Neural cell (in vitro differentiated cells): Measurements from ENCODE around the gene NUP210. TPM values are rescaled to one million over a fixed set of nuclear protein-coding genes. Genes with fewer than 3 reads are reported as not detected.

ENCODE experiments used
- H2AFZ ChIP-seq: fragments of 200-600, 300-800 bp; sonication (generic), shearing (Covaris generic); 2 replicates; pipeline ENCODE4 v1.6.0; 2014; ENCODE audit warnings: low read depth, mild to moderate bottlenecking, antibody characterized with exemption, low read length, moderate library complexity
- H3F3A ChIP-seq: fragments of 200-600 bp; shearing (Covaris generic); 2 replicates; pipeline ENCODE4 v1.6.1; 2016; ENCODE audit warnings: mild to moderate bottlenecking, moderate library complexity, mixed read lengths, antibody characterized with exemption, low read length; ENCODE audit not compliant: insufficient read depth, poor library complexity, severe bottlenecking
- H3K27ac ChIP-seq: fragments of 200-600, 300-800 bp; sonication (generic), shearing (Covaris generic); 2 replicates; pipeline ENCODE4 v1.5.1; 2014; ENCODE audit warnings: mild to moderate bottlenecking, low read length, moderate library complexity
- H3K27me3 ChIP-seq: fragments of 300-800, 200-600 bp; sonication (generic), shearing (Covaris generic); 2 replicates; pipeline ENCODE4 v1.6.0; 2014; ENCODE audit warnings: mild to moderate bottlenecking, low read depth, low read length, moderate library complexity; ENCODE audit not compliant: insufficient read depth
- H3K36me3 ChIP-seq: fragments of 300-800, 200-600 bp; sonication (generic), shearing (Covaris generic); 2 replicates; pipeline ENCODE4 v1.5.1; 2014; ENCODE audit warnings: mild to moderate bottlenecking, antibody characterized with exemption, low read length, moderate library complexity; ENCODE audit not compliant: insufficient read depth
- H3K4me2 ChIP-seq: fragments of 300-800, 200-600 bp; sonication (generic), shearing (Covaris generic); 2 replicates; pipeline ENCODE4 v1.6.0; 2014; ENCODE audit warnings: mild to moderate bottlenecking, low read length
- H3K4me3 ChIP-seq: fragments of 300-800, 200-600 bp; sonication (generic), shearing (Covaris generic); 2 replicates; pipeline ENCODE4 v1.5.1; 2014; ENCODE audit warnings: mild to moderate bottlenecking, low read length, moderate library complexity
- H3K79me2 ChIP-seq: fragments of 200-600 bp; shearing (Covaris generic); replicated peaks from 2 replicates; pipeline ENCODE4 v1.6.0; 2014; ENCODE audit warnings: mild to moderate bottlenecking, low read length, moderate library complexity; ENCODE audit not compliant: insufficient read depth
- H3K9ac ChIP-seq: fragments of 300-800, 200-600 bp; sonication (generic), shearing (Covaris generic); 2 replicates; pipeline ENCODE4 v1.6.1; 2016; ENCODE audit warnings: mild to moderate bottlenecking, low read length, mixed read lengths
- H3K9me2 ChIP-seq: fragments of 200-600 bp; shearing (Covaris generic); 2 replicates; pipeline ENCODE4 v1.6.1; 2016; ENCODE audit warnings: mild to moderate bottlenecking, low read length, mixed read lengths; ENCODE audit not compliant: insufficient read depth
- H3K9me3 ChIP-seq: fragments of 200-600, 300-800 bp; sonication (generic), shearing (Covaris generic); 2 replicates; pipeline ENCODE4 v1.6.1; 2016; ENCODE audit warnings: mild to moderate bottlenecking, mixed run types, low read length, moderate library complexity, mixed read lengths
- H4K20me1 ChIP-seq: fragments of 200-600 bp; shearing (Covaris generic); 2 replicates; pipeline ENCODE4 v1.6.1; 2016; ENCODE audit warnings: mild to moderate bottlenecking, mixed run types; ENCODE audit not compliant: insufficient read depth
- EP300 ChIP-seq: fragments of 450-650 bp; conservative IDR thresholded peaks from 2 replicates; pipeline ENCODE4 v1.6.1; 2014; ENCODE audit warnings: antibody characterized with exemption, mild to moderate bottlenecking, moderate library complexity; ENCODE audit not compliant: poor library complexity, severe bottlenecking
- EZH2 ChIP-seq: fragments of 200-600, 300-800 bp; shearing (Covaris generic), sonication (generic); IDR thresholded peaks from 2 replicates; pipeline ENCODE4 v1.6.1; 2014; ENCODE audit warnings: antibody characterized with exemption, low read length, borderline replicate concordance, mild to moderate bottlenecking; ENCODE audit not compliant: insufficient read depth, poor library complexity, severe bottlenecking
- MXI1 ChIP-seq: fragments of 450-650 bp; conservative IDR thresholded peaks from 2 replicates; pipeline ENCODE4 v1.6.1; 2014; ENCODE audit warnings: antibody characterized with exemption, mild to moderate bottlenecking; ENCODE audit not compliant: poor library complexity, severe bottlenecking
- POLR2AphosphoS5 ChIP-seq: IDR thresholded peaks from 2 replicates; pipeline ENCODE4 v1.6.1; 2012
- RAD21 ChIP-seq: fragments of 450-650 bp; conservative IDR thresholded peaks from 2 replicates; pipeline ENCODE4 v1.6.1; 2014; ENCODE audit warnings: antibody characterized with exemption, mild to moderate bottlenecking, moderate library complexity
- SMC3 ChIP-seq: fragments of 450-650 bp; conservative IDR thresholded peaks from 2 replicates; pipeline ENCODE4 v1.6.1; 2014; ENCODE audit warnings: antibody characterized with exemption, mild to moderate bottlenecking, moderate library complexity; ENCODE audit not compliant: poor library complexity
- TAF1 ChIP-seq: IDR thresholded peaks from 2 replicates; pipeline ENCODE4 v1.6.1; 2012; ENCODE audit warnings: low read depth
- polyA plus RNA-seq: library from polyadenylated mRNA; depleted of rRNA; stranded (reverse); fragments of >200 nt; gene quantifications from 2 replicates; pipeline ENCODE4 v1.2.3, GENCODE V29; 2014
- TF ChIP-seq, protein P1 (sequence below): fragments of 450-650 bp; IDR thresholded peaks from 2 replicates; pipeline ENCODE4 v1.5.1; 2014; ENCODE audit warnings: antibody characterized with exemption, mild to moderate bottlenecking, moderate library complexity; ENCODE audit not compliant: poor library complexity, severe bottlenecking
- TF ChIP-seq, protein P2 (sequence below): IDR thresholded peaks from 2 replicates; pipeline ENCODE4 v1.6.1; 2012; ENCODE audit warnings: borderline replicate concordance

NUP210 gene
- polyA plus RNA-seq, 1 donor from 2014 or later: 8.2 TPM

GRCh38 chr3:13393427-13394360, 26.4 kb downstream of the NUP210 start:
- Histone ChIP-seq H3K27ac (no peak overlapping the region), H4K20me1 (no peaks in the 10 kb centered on the region), H2AFZ (no peak overlapping the region), H3K27me3 (no peaks in the 10 kb centered on the region), H3K9ac (no peak overlapping the region), H3K36me3 (no peaks in the 10 kb centered on the region), H3F3A (no peaks in the 10 kb centered on the region), H3K4me2 (no peak overlapping the region), H3K4me3 (no peak overlapping the region), H3K9me3 (no peaks in the 10 kb centered on the region), H3K9me2 (no peaks in the 10 kb centered on the region), H3K79me2 (no peaks in the 10 kb centered on the region)
- TF ChIP-seq MXI1: no peak
- TF ChIP-seq RAD21: no peak
- TF ChIP-seq EZH2: no peak

DNA sequence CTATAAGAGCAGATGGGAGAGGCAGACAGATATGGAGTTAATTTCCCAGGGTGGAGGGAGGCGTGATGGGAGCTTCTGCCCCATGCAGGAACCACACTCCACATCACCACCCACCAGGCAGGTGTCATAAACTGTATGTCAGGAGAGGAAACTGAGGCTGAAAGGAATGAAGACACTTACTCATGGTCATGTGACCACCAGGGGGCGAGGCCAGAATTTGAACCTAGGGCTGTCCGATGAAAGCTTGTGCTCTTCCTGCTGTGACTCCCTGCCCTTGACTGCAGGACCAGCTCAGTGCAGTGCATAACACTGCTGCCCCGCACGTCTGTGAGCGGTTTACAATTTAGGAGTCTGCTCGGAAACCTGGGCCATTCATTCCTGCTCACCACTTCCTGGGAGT, 28.8 kb downstream of the NUP210 start:
- no peaks in the 10 kb centered on the region for H3K27me3 ChIP-seq
- H3K9me3 ChIP-seq: no peaks in the 10 kb centered on the region
- H2AFZ ChIP-seq: no peak overlapping the region
- no peak for TF ChIP-seq TAF1
- no peak for TF ChIP-seq POLR2AphosphoS5
- TF ChIP-seq, protein P1, sequence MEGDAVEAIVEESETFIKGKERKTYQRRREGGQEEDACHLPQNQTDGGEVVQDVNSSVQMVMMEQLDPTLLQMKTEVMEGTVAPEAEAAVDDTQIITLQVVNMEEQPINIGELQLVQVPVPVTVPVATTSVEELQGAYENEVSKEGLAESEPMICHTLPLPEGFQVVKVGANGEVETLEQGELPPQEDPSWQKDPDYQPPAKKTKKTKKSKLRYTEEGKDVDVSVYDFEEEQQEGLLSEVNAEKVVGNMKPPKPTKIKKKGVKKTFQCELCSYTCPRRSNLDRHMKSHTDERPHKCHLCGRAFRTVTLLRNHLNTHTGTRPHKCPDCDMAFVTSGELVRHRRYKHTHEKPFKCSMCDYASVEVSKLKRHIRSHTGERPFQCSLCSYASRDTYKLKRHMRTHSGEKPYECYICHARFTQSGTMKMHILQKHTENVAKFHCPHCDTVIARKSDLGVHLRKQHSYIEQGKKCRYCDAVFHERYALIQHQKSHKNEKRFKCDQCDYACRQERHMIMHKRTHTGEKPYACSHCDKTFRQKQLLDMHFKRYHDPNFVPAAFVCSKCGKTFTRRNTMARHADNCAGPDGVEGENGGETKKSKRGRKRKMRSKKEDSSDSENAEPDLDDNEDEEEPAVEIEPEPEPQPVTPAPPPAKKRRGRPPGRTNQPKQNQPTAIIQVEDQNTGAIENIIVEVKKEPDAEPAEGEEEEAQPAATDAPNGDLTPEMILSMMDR: no peak
- TF ChIP-seq, protein P2, sequence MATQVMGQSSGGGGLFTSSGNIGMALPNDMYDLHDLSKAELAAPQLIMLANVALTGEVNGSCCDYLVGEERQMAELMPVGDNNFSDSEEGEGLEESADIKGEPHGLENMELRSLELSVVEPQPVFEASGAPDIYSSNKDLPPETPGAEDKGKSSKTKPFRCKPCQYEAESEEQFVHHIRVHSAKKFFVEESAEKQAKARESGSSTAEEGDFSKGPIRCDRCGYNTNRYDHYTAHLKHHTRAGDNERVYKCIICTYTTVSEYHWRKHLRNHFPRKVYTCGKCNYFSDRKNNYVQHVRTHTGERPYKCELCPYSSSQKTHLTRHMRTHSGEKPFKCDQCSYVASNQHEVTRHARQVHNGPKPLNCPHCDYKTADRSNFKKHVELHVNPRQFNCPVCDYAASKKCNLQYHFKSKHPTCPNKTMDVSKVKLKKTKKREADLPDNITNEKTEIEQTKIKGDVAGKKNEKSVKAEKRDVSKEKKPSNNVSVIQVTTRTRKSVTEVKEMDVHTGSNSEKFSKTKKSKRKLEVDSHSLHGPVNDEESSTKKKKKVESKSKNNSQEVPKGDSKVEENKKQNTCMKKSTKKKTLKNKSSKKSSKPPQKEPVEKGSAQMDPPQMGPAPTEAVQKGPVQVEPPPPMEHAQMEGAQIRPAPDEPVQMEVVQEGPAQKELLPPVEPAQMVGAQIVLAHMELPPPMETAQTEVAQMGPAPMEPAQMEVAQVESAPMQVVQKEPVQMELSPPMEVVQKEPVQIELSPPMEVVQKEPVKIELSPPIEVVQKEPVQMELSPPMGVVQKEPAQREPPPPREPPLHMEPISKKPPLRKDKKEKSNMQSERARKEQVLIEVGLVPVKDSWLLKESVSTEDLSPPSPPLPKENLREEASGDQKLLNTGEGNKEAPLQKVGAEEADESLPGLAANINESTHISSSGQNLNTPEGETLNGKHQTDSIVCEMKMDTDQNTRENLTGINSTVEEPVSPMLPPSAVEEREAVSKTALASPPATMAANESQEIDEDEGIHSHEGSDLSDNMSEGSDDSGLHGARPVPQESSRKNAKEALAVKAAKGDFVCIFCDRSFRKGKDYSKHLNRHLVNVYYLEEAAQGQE: no peak
- no peak for TF ChIP-seq SMC3
- TF ChIP-seq MXI1: no peak
- no peak for TF ChIP-seq RAD21
- no peak for TF ChIP-seq EP300
- TF ChIP-seq EZH2: no peak
- no peaks in the 10 kb centered on the region for H3K9me2 ChIP-seq
- no peaks in the 10 kb centered on the region for H3F3A ChIP-seq
- no peaks in the 10 kb centered on the region for H3K36me3 ChIP-seq
- H3K9ac ChIP-seq: no peak overlapping the region
- H3K4me3 ChIP-seq: no peak overlapping the region
- H3K27ac ChIP-seq: no peak overlapping the region
- H3K79me2 ChIP-seq: no peaks in the 10 kb centered on the region
- H4K20me1 ChIP-seq: no peaks in the 10 kb centered on the region
- no peak overlapping the region for H3K4me2 ChIP-seq
